Measurements from ENCODE around the gene GTPBP4. TPM values are rescaled to one million over a fixed set of nuclear protein-coding genes. Genes with fewer than 3 reads are reported as not detected.

Gene GTPBP4
- total RNA-seq, 1 experiment from 2014 or later, result 111 TPM

GRCh38 chr10:983401-983800 lies 4.8 kb upstream of the GTPBP4 start:
- DNase-seq (ENCODE audit: low read depth, low spot score) (no peak), ATAC-seq (no peak)
- H2AFZ ChIP-seq (ENCODE audit: low read depth, low read length, poor library complexity, severe bottlenecking), result no peak overlapping the region
- H3K27ac ChIP-seq (ENCODE audit: low read depth, low read length), result no peak overlapping the region
- TF ChIP-seq ATF3 (IDR thresholded peaks at IDR 0.05) (no peak), REST (IDR thresholded peaks at IDR 0.05; ENCODE audit: low read depth) (no peak), YY1 (IDR thresholded peaks at IDR 0.05; ENCODE audit: extremely low read depth, insufficient replicate concordance, low read depth, low read length) (no peak), POLR2A (IDR thresholded peaks at IDR 0.05; ENCODE audit: borderline replicate concordance, extremely low read depth, insufficient read depth, insufficient read length) (no peak), RAD21 (IDR thresholded peaks at IDR 0.05; ENCODE audit: low read depth) (no peak), MAX (IDR thresholded peaks at IDR 0.05) (no peak), ZNF274 (IDR thresholded peaks at IDR 0.05; ENCODE audit: low read depth, low read length) (no peak), ZFX (IDR thresholded peaks at IDR 0.05) (no peak), POLR2AphosphoS5 (IDR thresholded peaks at IDR 0.05; ENCODE audit: low read depth, low read length) (no peak)
- H3K4me2 ChIP-seq (ENCODE audit: low read length), result no peak overlapping the region
- no peaks in the 10 kb centered on the region for H4K20me1 ChIP-seq (ENCODE audit: insufficient read depth)
- intact Hi-C loops (cut with micrococcal nuclease), result no loop called here
- peaks cover 7 to 27% of the 10 kb centered on the region in 2 experiments for H3K4me1 ChIP-seq (ENCODE audit: control insufficient read depth in 1 of 2, insufficient read depth in 2 of 2, low read length in 2 of 2)
- no TSS peak for BruUV-seq (replicated peaks)
- no peaks in the 10 kb centered on the region for H3K9me2 ChIP-seq (ENCODE audit: insufficient read depth)
- ChIA-PET RAD21 (ENCODE audit: low non-redundant PET in 1 of 2, low total read pairs in 2 of 2, uncharacterized antibody in 2 of 2, unreplicated experiment in 2 of 2) (no interaction called here), CTCF (no interaction called here), POLR2A (no interaction called here)
- no peak overlapping the region for H3K4me3 ChIP-seq (replicated peaks in 1 of 2; ENCODE audit: low read depth in 1 of 2, low read length in 2 of 2)
- H3K9me3 ChIP-seq (ENCODE audit: control insufficient read depth in 1 of 2, insufficient read depth in 1 of 2, low read depth in 1 of 2, low read length in 2 of 2), result peaks cover 12 to 18% of the 10 kb centered on the region in 2 experiments; a peak in 2 of 4 replicates
- no peaks in the 10 kb centered on the region; a peak in 1 of 4 replicates for H3K36me3 ChIP-seq (ENCODE audit: control insufficient read depth in 1 of 2, insufficient read depth in 2 of 2, low read length in 2 of 2)
- no peak overlapping the region for H3K9ac ChIP-seq (ENCODE audit: low read length)
- H3K79me2 ChIP-seq (ENCODE audit: insufficient read depth, low read length), result peaks cover 14% of the 10 kb centered on the region
- no peaks in the 10 kb centered on the region for H3K27me3 ChIP-seq (ENCODE audit: insufficient read depth, low read length)
